ENCODE data around the gene ZNF683.

ZNF683 gene

DNA sequence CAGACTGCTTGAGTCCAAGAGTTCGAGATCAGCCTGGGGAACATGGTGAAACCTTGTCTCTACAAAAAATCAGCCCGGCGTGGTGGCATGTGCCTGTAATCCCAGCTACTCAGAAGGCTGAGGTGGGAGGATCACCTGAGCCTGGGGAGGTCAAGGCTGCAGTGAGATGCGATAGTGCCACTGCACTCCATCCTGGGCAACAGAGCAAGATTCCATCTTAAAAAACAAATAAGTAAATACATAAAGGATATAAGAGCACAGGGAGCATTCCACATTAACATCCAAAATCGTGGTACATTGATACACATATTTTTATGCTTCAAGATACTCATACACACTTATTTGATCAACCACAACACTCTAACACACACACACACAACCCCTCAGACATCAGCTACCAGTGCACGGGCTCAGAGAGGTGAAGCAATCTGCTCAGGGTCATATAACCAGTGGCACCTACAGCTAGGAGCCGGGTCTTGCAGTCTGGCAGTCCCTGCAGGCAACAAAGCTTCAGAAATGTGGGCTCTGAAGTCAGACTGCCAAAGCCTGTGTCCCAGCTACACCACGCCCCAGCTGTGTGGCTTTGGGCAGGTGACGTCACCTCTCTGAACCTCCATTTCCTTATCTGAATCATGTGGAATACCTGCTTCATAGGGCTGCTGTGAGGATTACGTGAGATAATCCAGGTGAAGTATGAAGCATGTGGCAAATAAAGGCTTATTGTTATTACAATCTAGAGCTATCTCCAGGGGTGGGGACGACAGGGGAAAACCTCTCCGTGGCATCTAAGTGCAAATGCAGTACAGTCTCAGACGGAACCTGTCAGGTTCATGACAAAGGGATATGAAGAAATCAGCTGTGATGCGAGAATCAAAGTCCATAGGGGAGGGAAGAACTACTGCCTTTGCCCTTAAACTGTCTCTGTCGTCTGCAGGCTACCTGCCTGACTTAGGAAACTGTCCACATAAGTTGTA is 13.9 kb downstream of the ZNF683 start:
- no peaks in the 10 kb centered on the region for H3K36me3 ChIP-seq (ENCODE audit: control insufficient read depth in 2 of 2, insufficient read depth in 1 of 2, low read length in 2 of 2)
- H3K9me3 ChIP-seq (ENCODE audit: control insufficient read depth, insufficient read depth, low read depth, low read length), result no peaks in the 10 kb centered on the region
- H3K4me3 ChIP-seq (ENCODE audit: low read depth, low read length), result no peak overlapping the region
- TF ChIP-seq ZNF529 (tag by site-specific recombination; IDR thresholded peaks at IDR 0.05; ENCODE audit: insufficient replicate concordance) (no peak), KLF10 (tag by site-specific recombination; IDR thresholded peaks at IDR 0.05) (no peak), EGR2 (tag by site-specific recombination; IDR thresholded peaks at IDR 0.05; ENCODE audit: low read depth) (no peak), ZNF404 (tag by site-specific recombination; IDR thresholded peaks at IDR 0.05) (no peak), ZNF157 (tag by site-specific recombination; IDR thresholded peaks at IDR 0.05) (no peak), ZBTB8A (tag by site-specific recombination; IDR thresholded peaks at IDR 0.05) (no peak), ZNF510 (tag by site-specific recombination; IDR thresholded peaks at IDR 0.05; ENCODE audit: insufficient replicate concordance) (no peak), ZNF473 (tag by site-specific recombination; IDR thresholded peaks at IDR 0.05) (no peak), BCL11B (tag by site-specific recombination; IDR thresholded peaks at IDR 0.05; ENCODE audit: low read depth) (no peak), MYNN (tag by site-specific recombination; IDR thresholded peaks at IDR 0.05; ENCODE audit: borderline replicate concordance) (no peak), SCRT1 (tag by site-specific recombination; IDR thresholded peaks at IDR 0.05; ENCODE audit: borderline replicate concordance) (no peak), ZNF623 (tag by site-specific recombination; IDR thresholded peaks at IDR 0.05) (no peak), ZNF558 (tag by site-specific recombination; IDR thresholded peaks at IDR 0.05) (no peak), ZNF155 (tag by site-specific recombination; IDR thresholded peaks at IDR 0.05) (no peak), ZNF701 (tag by site-specific recombination; IDR thresholded peaks at IDR 0.05) (no peak)
- TF ChIP-seq, protein P1, sequence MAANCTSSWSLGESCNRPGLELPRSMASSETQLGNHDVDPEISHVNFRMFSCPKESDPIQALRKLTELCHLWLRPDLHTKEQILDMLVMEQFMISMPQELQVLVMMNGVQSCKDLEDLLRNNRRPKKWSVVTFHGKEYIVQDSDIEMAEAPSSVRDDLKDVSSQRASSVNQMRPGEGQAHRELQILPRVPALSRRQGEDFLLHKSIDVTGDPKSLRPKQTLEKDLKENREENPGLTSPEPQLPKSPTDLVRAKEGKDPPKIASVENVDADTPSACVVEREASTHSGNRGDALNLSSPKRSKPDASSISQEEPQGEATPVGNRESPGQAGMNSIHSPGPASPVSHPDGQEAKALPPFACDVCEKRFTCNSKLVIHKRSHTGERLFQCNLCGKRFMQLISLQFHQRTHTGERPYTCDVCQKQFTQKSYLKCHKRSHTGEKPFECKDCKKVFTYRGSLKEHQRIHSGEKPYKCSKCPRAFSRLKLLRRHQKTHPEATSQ (tag by site-specific recombination; IDR thresholded peaks at IDR 0.05), result no peak
- TF ChIP-seq, protein P2, sequence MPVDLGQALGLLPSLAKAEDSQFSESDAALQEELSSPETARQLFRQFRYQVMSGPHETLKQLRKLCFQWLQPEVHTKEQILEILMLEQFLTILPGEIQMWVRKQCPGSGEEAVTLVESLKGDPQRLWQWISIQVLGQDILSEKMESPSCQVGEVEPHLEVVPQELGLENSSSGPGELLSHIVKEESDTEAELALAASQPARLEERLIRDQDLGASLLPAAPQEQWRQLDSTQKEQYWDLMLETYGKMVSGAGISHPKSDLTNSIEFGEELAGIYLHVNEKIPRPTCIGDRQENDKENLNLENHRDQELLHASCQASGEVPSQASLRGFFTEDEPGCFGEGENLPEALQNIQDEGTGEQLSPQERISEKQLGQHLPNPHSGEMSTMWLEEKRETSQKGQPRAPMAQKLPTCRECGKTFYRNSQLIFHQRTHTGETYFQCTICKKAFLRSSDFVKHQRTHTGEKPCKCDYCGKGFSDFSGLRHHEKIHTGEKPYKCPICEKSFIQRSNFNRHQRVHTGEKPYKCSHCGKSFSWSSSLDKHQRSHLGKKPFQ (tag by site-specific recombination; IDR thresholded peaks at IDR 0.05), result no peak
- TF ChIP-seq, protein P3, sequence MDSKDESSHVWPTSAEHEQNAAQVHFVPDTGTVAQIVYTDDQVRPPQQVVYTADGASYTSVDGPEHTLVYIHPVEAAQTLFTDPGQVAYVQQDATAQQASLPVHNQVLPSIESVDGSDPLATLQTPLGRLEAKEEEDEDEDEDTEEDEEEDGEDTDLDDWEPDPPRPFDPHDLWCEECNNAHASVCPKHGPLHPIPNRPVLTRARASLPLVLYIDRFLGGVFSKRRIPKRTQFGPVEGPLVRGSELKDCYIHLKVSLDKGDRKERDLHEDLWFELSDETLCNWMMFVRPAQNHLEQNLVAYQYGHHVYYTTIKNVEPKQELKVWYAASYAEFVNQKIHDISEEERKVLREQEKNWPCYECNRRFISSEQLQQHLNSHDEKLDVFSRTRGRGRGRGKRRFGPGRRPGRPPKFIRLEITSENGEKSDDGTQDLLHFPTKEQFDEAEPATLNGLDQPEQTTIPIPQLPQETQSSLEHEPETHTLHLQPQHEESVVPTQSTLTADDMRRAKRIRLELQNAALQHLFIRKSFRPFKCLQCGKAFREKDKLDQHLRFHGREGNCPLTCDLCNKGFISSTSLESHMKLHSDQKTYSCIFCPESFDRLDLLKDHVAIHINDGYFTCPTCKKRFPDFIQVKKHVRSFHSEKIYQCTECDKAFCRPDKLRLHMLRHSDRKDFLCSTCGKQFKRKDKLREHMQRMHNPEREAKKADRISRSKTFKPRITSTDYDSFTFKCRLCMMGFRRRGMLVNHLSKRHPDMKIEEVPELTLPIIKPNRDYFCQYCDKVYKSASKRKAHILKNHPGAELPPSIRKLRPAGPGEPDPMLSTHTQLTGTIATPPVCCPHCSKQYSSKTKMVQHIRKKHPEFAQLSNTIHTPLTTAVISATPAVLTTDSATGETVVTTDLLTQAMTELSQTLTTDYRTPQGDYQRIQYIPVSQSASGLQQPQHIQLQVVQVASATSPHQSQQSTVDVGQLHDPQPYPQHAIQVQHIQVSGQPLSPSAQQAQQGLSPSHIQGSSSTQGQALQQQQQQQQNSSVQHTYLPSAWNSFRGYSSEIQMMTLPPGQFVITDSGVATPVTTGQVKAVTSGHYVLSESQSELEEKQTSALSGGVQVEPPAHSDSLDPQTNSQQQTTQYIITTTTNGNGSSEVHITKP (tag by site-specific recombination; IDR thresholded peaks at IDR 0.05), result no peak
- TF ChIP-seq, protein P4, sequence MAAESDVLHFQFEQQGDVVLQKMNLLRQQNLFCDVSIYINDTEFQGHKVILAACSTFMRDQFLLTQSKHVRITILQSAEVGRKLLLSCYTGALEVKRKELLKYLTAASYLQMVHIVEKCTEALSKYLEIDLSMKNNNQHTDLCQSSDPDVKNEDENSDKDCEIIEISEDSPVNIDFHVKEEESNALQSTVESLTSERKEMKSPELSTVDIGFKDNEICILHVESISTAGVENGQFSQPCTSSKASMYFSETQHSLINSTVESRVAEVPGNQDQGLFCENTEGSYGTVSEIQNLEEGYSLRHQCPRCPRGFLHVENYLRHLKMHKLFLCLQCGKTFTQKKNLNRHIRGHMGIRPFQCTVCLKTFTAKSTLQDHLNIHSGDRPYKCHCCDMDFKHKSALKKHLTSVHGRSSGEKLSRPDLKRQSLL (tag by site-specific recombination; IDR thresholded peaks at IDR 0.05), result no peak
- TF ChIP-seq, protein P5, sequence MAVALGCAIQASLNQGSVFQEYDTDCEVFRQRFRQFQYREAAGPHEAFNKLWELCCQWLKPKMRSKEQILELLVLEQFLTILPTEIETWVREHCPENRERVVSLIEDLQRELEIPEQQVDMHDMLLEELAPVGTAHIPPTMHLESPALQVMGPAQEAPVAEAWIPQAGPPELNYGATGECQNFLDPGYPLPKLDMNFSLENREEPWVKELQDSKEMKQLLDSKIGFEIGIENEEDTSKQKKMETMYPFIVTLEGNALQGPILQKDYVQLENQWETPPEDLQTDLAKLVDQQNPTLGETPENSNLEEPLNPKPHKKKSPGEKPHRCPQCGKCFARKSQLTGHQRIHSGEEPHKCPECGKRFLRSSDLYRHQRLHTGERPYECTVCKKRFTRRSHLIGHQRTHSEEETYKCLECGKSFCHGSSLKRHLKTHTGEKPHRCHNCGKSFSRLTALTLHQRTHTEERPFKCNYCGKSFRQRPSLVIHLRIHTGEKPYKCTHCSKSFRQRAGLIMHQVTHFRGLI (tag by site-specific recombination; IDR thresholded peaks at IDR 0.05), result no peak
- no peak overlapping the region for H3K27ac ChIP-seq (ENCODE audit: extremely low read depth, low read depth, low read length)
- ChIA-PET CTCF (interaction anchor here (0.6 to 0.7 kb wide), 3 partner anchors 35 to 93 kb away, joined by 3 to 6 read pairs (median 3); no protein-coding TSS in a partner anchor), POLR2A (no interaction called here)
- no peaks in the 10 kb centered on the region for H3K4me1 ChIP-seq (ENCODE audit: control insufficient read depth, insufficient read depth, low read length)
